ENCODE results near the gene CHST2.
"Not testable (repeated sequence)": the region's sequence is repeated elsewhere in the genome, so short reads cannot be mapped to it uniquely, and the experiment has no call there.

CHST2 gene, protein sequence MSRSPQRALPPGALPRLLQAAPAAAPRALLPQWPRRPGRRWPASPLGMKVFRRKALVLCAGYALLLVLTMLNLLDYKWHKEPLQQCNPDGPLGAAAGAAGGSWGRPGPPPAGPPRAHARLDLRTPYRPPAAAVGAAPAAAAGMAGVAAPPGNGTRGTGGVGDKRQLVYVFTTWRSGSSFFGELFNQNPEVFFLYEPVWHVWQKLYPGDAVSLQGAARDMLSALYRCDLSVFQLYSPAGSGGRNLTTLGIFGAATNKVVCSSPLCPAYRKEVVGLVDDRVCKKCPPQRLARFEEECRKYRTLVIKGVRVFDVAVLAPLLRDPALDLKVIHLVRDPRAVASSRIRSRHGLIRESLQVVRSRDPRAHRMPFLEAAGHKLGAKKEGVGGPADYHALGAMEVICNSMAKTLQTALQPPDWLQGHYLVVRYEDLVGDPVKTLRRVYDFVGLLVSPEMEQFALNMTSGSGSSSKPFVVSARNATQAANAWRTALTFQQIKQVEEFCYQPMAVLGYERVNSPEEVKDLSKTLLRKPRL

DNA sequence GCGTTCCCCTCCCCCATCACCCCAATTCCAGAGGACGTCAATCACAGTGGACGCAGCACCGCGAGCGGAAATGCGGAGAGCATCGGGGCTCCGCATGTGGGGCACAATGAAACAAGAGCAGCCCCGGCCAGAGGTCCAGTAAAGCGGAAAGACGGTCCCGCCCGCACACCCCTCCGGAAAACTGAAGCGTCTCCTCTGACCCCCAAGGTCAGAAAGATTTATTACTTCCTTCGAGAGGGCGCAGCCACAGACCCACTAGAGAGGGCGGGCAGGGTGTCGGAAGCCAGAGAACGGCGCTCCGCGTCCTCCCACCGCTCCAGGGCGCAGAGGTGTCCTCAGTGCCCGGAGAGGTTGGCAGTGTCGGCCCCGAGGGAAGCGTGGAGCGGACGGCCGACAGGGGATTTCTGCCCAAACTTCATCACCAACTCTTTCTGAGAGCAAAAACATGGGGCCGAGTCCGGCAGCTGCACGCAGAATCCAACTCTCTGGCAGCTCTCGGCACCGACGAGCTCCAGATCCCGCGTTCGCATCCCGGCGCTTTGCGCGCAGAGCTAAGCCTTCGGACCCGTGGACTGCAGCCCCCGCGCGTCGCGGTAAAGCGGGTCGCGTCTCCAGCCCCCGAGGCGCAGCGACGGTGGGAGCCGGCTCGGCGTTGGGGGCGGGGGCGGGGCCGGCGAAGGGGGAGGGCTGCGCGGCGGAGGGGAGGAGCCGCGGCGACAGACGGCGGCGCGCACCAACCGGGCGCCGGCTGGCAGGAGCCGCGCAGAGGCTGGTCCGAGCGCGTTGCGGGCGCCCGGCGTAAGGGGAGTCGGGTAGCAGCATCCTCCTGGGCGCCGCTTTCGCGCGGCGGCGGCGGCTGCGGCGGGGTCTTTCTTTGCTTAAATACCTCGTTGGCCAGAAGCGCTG, at the start of gene CHST2:
CHST2 (plus strand) TSS at position 763 of the 906 bp plus-strand sequence. CDS start 1,046 bp downstream, outside the sequence.
- H3K9me3 Mint-ChIP-seq: no peaks in the 10 kb centered on the region
- peak; percentile 80 for DNase-seq (ENCODE audit: low spot score)
- peaks cover 14% of the 10 kb centered on the region for H3K36me3 Mint-ChIP-seq (ENCODE audit: low read depth)
- H3K4me3 Mint-ChIP-seq: peak within 1 kb of the TSS; percentile 91
- H3K27me3 Mint-ChIP-seq (ENCODE audit: low read depth): peaks cover 8% of the 10 kb centered on the region
- H3K4me1 Mint-ChIP-seq (ENCODE audit: low read depth): peaks cover 43% of the 10 kb centered on the region
- peak within 1 kb of the TSS; percentile 84 for H3K27ac Mint-ChIP-seq

DNA sequence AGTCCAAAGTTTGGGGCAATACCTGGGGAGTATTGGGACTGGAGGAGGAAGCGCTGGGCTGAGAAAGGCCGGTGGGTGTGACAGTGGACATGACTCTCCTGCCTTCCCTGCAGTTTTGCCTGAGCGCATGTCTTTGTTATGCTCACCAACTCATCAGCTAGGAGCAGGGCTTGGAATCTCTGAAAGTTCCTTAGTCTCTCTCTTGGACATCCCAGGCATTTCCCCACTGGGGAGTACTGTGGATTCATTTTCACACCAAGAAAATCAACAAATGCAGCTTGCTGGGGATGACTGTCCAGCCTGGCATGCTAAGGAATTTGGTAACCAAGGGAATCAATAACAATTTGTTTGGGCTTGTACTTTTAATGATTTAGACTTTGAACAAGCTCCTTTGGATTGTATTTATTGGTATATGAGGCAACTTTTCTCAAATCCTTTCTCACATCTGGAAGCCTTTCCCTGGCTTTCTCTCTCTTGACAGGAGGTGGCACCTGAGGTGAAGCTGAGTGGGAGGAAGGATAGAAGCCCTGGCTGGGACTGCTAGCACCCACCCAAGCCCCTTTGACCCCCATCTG, 48.5 kb upstream of the CHST2 start:
- Mint-ChIP-seq H3K27ac (no peak overlapping the region), H3K9me3 (no peaks in the 10 kb centered on the region)
- DNase-seq (ENCODE audit: low spot score): no peak

DNA sequence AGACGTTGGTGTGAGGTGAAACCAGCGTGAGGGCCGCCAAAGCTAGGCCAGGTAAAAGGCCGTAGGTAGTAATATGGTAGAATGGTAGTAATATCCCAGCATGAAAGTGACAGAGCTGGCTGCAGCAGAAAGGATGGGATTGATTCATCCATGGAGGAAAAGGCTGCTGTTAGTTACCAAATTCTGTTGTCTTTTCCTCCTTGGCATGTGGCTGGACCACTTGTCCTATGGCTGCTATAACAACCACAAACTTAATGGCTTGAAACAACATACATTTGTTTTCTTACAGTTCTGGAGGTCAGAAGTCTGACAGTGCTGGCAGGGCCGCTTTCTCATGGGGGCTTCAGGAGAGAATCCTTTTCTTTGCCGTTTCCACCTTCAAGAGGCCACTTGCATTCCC, 47.8 kb upstream of the CHST2 start:
- Mint-ChIP-seq H3K9me3 (no peaks in the 10 kb centered on the region), H3K27ac (no peak overlapping the region), H3K4me1 (ENCODE audit: low read depth) (no peaks in the 10 kb centered on the region), H3K36me3 (ENCODE audit: low read depth) (no peaks in the 10 kb centered on the region), H3K27me3 (ENCODE audit: low read depth) (no peaks in the 10 kb centered on the region), H3K4me3 (no peak overlapping the region)
- DNase-seq (ENCODE audit: low spot score): no peak

More for the DNA sequence above, 48.5 kb upstream of the CHST2 start:
- H3K27me3 Mint-ChIP-seq (ENCODE audit: low read depth): no peaks in the 10 kb centered on the region
- H3K36me3 Mint-ChIP-seq (ENCODE audit: low read depth): no peaks in the 10 kb centered on the region
- H3K4me1 Mint-ChIP-seq (ENCODE audit: low read depth): no peaks in the 10 kb centered on the region
- no peak overlapping the region for H3K4me3 Mint-ChIP-seq

DNA sequence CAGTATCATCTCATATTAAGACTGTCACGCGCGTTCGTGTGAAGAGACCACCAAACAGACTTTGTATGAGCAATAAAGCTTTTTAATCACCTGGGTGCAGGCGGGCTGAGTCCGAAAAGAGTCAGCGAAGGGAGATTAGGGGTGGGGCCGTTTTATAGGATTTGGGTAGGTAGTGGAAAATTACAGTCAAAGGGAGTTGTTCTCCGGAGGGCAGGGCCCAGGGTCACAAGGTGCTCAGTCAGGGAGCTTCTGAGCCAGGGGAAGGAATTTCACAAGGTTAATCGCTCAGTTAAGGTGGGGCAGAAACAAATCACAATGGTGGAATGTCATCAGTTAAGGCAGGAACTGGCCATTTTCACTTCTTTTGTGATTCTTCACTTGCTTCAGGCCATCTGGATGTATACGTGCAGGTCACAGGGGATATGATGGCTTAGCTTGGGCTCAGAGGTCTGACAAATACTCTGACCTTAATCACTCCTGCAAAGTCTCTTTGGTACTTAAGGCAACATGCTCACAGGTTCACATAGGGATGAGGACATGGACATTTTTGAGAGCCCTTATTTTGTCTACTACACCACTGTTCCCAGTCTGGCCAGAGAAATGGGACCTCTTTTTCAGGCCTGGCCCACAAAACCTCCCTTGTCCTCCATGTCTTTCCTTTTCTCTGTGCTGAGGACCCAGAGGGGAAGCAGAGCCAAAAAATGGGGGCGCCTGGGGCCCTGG, 47.1 kb upstream of the CHST2 start:
- H3K27ac Mint-ChIP-seq; DNase-seq (ENCODE audit: low spot score); H3K4me3 Mint-ChIP-seq; H3K36me3 Mint-ChIP-seq (ENCODE audit: low read depth); H3K9me3 Mint-ChIP-seq; H3K4me1 Mint-ChIP-seq (ENCODE audit: low read depth); H3K27me3 Mint-ChIP-seq (ENCODE audit: low read depth): not testable (repeated sequence)

DNA sequence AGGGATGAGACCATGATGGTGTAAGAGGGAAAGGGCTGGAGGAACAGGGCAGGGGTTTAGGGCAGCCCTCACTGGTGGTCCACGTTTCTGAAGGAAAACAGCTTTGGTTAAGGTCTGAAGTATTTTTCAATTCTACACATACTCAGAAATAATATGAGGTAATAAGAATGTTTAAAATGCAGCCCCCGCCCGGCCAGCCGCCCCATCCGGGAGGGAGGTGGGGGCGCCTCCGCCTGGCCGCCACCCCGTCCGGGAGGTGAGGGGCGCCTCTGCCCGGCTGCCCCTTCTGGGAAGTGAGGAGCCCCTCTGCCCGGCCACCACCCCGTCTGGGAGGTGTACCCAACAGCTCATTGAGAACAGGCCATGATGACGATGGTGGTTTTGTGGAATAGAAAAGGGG, 46.0 kb upstream of the CHST2 start:
- not testable (repeated sequence) for H3K27ac Mint-ChIP-seq; H3K36me3 Mint-ChIP-seq (ENCODE audit: low read depth); H3K4me3 Mint-ChIP-seq; DNase-seq (ENCODE audit: low spot score); H3K4me1 Mint-ChIP-seq (ENCODE audit: low read depth); H3K27me3 Mint-ChIP-seq (ENCODE audit: low read depth); H3K9me3 Mint-ChIP-seq

DNA sequence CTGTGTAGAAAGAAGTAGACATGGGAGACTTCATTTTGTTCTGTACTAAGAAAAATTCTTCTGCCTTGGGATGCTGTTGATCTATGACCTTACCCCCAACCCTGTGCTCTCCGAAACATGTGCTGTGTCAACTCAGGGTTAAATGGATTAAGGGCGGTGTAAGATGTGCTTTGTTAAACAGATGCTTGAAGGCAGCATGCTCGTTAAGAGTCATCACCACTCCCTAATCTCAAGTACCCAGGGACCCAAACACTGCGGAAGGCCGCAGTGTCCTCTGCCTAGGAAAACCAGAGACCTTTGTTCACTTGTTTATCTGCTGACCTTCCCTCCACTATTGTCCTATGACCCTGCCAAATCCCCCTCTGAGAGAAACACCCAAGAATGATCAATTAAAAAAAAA, 45.6 kb upstream of the CHST2 start:
- not testable (repeated sequence) for H3K4me3 Mint-ChIP-seq; H3K9me3 Mint-ChIP-seq; H3K27me3 Mint-ChIP-seq (ENCODE audit: low read depth); H3K27ac Mint-ChIP-seq; H3K36me3 Mint-ChIP-seq (ENCODE audit: low read depth); H3K4me1 Mint-ChIP-seq (ENCODE audit: low read depth); DNase-seq (ENCODE audit: low spot score)

DNA sequence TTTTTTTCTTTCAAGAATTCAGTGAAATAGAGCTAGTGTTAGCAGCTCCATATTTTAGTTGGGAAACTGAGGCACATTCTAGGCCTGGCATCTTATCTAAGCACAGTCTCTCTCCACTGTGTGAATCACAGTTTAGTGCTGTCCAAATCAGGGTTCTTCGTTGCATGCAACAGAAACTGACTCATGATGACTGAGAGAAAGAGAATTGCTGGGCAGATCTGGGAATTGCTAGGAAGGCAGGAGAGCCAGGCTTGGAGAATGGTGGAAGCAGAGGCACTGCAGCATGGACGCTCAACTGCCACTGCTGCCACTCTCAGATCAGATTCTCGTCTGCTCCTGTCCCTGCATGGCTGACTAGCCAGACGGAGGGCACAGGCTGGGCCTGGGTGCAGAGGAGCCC, 40.7 kb upstream of the CHST2 start:
- Mint-ChIP-seq H3K27me3 (ENCODE audit: low read depth) (peaks cover 7% of the 10 kb centered on the region), H3K9me3 (no peaks in the 10 kb centered on the region), H3K27ac (no peak overlapping the region), H3K36me3 (ENCODE audit: low read depth) (no peaks in the 10 kb centered on the region), H3K4me3 (no peak overlapping the region), H3K4me1 (ENCODE audit: low read depth) (peaks cover 4% of the 10 kb centered on the region)
- no peak for DNase-seq (ENCODE audit: low spot score)

DNA sequence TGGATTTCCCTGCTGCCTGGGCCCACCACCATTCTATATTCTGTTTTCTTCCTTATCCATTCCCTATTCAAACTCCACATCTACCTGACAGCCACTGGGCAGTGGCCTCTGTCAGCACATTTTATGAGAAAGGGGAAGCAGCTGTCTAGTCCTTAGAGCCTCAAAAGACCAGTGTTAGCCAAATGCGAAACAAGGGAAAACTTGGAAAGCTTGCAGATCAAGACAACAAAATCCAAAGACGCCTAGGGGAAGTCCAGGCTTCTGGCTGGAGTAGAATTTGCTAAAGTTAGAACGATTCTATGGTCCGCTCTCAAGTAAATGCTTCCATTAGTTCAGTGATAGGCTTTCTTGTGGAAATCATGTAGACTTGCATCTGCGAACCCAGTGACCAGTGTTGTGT, 39.4 kb upstream of the CHST2 start:
- no peak overlapping the region for H3K27ac Mint-ChIP-seq
- H3K9me3 Mint-ChIP-seq: no peaks in the 10 kb centered on the region
- H3K4me3 Mint-ChIP-seq: no peak overlapping the region
- H3K36me3 Mint-ChIP-seq (ENCODE audit: low read depth): no peaks in the 10 kb centered on the region
- H3K4me1 Mint-ChIP-seq (ENCODE audit: low read depth): peaks cover 4% of the 10 kb centered on the region
- H3K27me3 Mint-ChIP-seq (ENCODE audit: low read depth): peaks cover 7% of the 10 kb centered on the region
- DNase-seq (ENCODE audit: low spot score): no peak

DNA sequence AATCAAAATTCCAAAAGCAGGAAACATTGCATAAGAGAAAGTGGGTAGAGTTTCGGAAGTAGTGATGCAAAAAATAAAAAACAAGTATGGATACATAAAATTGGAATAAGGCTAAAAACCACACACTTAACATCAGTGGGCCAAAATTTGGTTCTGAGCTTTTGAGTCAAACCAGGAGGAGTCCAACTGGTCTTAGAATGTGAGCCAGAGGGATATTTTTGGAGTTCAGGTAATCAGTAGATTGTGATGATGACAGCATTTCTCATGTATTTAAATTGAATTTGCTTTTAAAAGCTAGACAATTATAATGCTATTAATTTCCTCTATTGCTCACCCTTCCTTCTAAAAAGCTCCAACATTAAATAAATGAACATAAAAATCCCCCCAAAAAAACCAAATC, 38.2 kb upstream of the CHST2 start:
- Mint-ChIP-seq H3K27ac (no peak overlapping the region), H3K4me3 (no peak overlapping the region), H3K36me3 (ENCODE audit: low read depth) (no peaks in the 10 kb centered on the region), H3K4me1 (ENCODE audit: low read depth) (peaks cover 4% of the 10 kb centered on the region), H3K27me3 (ENCODE audit: low read depth) (peaks cover 7% of the 10 kb centered on the region), H3K9me3 (no peaks in the 10 kb centered on the region)
- DNase-seq (ENCODE audit: low spot score): no peak

DNA sequence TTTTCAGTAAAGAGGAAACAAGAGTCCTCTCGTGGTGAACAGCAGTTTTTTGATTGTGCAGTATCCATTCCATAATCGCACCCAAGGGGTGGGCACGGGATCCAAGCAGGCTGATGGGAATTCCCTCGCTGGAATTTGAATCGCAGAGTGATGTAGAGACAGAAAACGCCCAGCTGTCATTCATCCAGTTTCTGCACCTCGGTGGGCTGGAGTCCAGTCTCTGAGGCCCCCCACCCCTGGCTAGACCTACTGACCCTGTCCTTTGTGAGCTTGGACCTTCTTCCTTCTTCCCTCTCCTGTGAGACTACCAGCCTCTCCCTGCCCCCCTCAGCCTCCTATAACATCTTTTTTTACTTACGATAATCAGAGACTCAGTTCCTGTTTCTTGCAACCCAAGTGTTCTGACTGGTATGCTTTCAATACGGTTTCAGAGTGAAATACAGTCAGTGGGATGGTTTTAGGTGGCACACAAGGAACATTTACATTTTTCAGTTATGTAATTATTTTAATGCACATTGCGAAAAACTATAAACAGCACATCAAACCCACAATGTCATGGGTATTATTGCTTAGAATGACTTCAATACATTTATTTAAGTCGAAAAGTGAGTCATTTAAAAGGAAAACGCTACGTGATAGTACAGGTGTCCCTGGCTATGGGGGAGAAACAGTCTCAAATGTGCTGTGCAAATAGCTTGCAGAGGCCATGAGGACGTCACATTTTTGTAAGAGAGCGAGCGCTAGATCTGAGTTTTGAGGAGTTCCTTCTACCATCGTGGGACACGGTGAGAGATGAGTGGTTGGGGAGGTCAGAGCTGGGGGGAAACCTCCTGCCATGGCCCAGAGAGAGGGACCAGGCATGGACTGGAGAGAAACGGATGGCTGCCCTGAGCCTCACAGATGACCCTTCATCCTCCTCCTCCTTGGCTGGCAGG, 37.5 kb upstream of the CHST2 start:
- Mint-ChIP-seq H3K9me3 (no peaks in the 10 kb centered on the region), H3K36me3 (ENCODE audit: low read depth) (no peaks in the 10 kb centered on the region), H3K27me3 (ENCODE audit: low read depth) (peaks cover 7% of the 10 kb centered on the region), H3K4me1 (ENCODE audit: low read depth) (peaks cover 4% of the 10 kb centered on the region), H3K4me3 (no peak overlapping the region), H3K27ac (no peak overlapping the region)
- no peak for DNase-seq (ENCODE audit: low spot score)

DNA sequence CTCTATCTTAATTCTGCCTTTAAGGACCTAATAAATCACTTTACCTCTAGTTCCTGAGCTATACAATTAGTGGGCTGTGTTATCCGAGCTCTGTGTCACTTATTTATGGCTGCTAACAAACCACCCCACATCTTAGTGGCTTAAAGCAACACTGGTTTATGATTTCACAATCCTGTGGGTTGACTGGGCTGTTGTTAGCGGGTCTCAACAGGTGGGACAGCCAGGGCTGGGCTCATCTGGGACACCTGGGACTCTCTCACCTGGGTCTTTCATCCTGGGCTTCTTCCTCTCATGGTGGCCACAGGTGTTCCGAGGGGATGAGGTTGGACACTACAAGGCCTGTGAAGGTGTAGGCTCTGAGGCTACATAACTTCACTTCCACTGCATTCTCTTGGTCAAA, 35.8 kb upstream of the CHST2 start:
- peaks cover 4% of the 10 kb centered on the region for H3K4me1 Mint-ChIP-seq (ENCODE audit: low read depth)

DNA sequence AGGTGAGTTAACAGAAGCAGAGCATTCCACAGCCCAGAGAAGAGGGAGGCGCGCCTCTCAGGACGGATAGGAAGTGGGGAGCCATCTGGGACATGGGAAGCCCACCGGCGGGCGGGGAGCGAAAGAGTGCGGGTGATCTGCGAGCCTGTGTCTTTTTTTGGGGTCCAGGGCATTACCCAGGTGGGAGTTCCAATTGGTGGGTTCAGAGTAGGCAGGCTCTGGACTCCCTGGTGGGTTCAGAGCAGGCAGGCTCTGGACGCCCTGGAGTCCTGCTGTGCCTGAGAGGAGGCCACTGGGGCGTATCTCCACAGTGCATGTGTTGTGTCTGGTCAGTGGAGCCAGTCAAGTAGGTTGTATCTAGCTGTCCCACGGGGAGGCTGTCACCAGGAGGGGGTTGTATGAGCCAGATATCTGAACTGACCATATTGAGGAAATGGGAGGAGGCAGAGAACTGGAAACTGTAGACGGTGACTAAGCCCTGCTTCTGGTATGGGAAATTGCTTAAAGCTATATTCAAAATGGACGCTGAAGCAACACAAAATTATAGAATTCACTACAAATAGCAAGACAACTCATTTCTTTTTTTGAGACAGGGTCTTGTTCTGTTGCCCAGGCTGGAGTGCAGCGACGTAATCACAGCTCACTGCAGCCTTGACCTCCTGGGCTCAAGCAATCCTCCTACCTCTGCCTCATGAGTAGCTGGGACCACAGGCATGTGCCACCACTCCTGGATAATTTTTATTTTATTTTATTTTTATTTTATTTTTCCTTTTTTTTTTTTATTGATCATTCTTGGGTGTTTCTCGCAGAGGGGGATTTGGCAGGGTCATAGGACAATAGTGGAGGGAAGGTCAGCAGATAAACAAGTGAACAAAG, 34.5 kb upstream of the CHST2 start:
- peaks cover 4% of the 10 kb centered on the region for H3K4me1 Mint-ChIP-seq (ENCODE audit: low read depth)
- H3K36me3 Mint-ChIP-seq (ENCODE audit: low read depth): no peaks in the 10 kb centered on the region
- H3K9me3 Mint-ChIP-seq: no peaks in the 10 kb centered on the region
- no peak overlapping the region for H3K27ac Mint-ChIP-seq
- peaks cover 6% of the 10 kb centered on the region for H3K27me3 Mint-ChIP-seq (ENCODE audit: low read depth)
- no peak overlapping the region for H3K4me3 Mint-ChIP-seq
- DNase-seq (ENCODE audit: low spot score): no peak

More for the DNA sequence above, 35.8 kb upstream of the CHST2 start:
- DNase-seq (ENCODE audit: low spot score): no peak
- peaks cover 7% of the 10 kb centered on the region for H3K27me3 Mint-ChIP-seq (ENCODE audit: low read depth)
- no peaks in the 10 kb centered on the region for H3K9me3 Mint-ChIP-seq
- H3K27ac Mint-ChIP-seq: no peak overlapping the region
- H3K36me3 Mint-ChIP-seq (ENCODE audit: low read depth): no peaks in the 10 kb centered on the region
- no peak overlapping the region for H3K4me3 Mint-ChIP-seq
